OCI-LY7 (cell line): ENCODE data around the gene FCRLB. TPM values are rescaled to one million over a fixed set of nuclear protein-coding genes. Genes with fewer than 3 reads are reported as not detected.
"Not testable (repeated sequence)": the region's sequence is repeated elsewhere in the genome, so short reads cannot be mapped to it uniquely, and the experiment has no call there.

Source experiments
- BruUV-seq: library from RNA; stranded (reverse); fragments of 400-500 nt; replicated peaks from 2 replicates; lab custom pipeline; 2021; lab: Mats Ljungman, UMichigan
- CTCF ChIA-PET: fragments of 300-600 bp; sonication (Branson Sonifier 250); formaldehyde crosslinking; loops from one replicate; lab custom pipeline; 2022; ENCODE audit warnings: antibody characterized with exemption; ENCODE audit not compliant: unreplicated experiment; lab: Charles Lee
- POLR2A ChIA-PET: fragments of 300-600 bp; sonication (Branson Sonifier 250); formaldehyde crosslinking; loops from one replicate; lab custom pipeline; 2022; ENCODE audit warnings: antibody characterized with exemption; lab: Charles Lee
- DNase-seq: peaks from one replicate; pipeline ENCODE4 v3.0.0-alpha.2; 2015; ENCODE audit warnings: low spot score
- H2AFZ ChIP-seq: fragments of 200-600 bp; sonication (generic), shearing (Covaris generic); 2 replicates; pipeline ENCODE4 v1.6.1; 2014; ENCODE audit warnings: mild to moderate bottlenecking, antibody characterized with exemption, low read length, moderate library complexity
- H3K27ac ChIP-seq: fragments of 200-600 bp; sonication (generic); 2 replicates; pipeline ENCODE4 v1.5.1; 2014; ENCODE audit warnings: mixed run types, low read depth, mild to moderate bottlenecking, moderate library complexity, low read length, inconsistent platforms; ENCODE audit not compliant: poor library complexity, severe bottlenecking
- H3K36me3 ChIP-seq: fragments of 200-600 bp; sonication (generic); 2 replicates; pipeline ENCODE4 v1.6.1; 2014; ENCODE audit warnings: mild to moderate bottlenecking, antibody characterized with exemption, low read length, moderate library complexity, mixed read lengths; ENCODE audit not compliant: insufficient read depth
- H3K4me1 ChIP-seq: fragments of 200-600 bp; sonication (generic); 2 replicates; pipeline ENCODE4 v1.5.1; 2014; ENCODE audit warnings: mild to moderate bottlenecking, low read length; ENCODE audit not compliant: insufficient read depth, poor library complexity, severe bottlenecking
- H3K4me2 ChIP-seq: fragments of 200-600 bp; sonication (generic); 2 replicates; pipeline ENCODE4 v1.6.1; 2014; ENCODE audit warnings: mild to moderate bottlenecking, low read length
- H3K4me3 ChIP-seq: fragments of 200-600 bp; sonication (generic); 2 replicates; pipeline ENCODE4 v1.5.1; 2014; ENCODE audit warnings: mild to moderate bottlenecking, low read depth, low read length; ENCODE audit not compliant: poor library complexity, severe bottlenecking
- H3K79me2 ChIP-seq: fragments of 200-600 bp; sonication (generic); 2 replicates; pipeline ENCODE4 v1.6.1; 2016; ENCODE audit warnings: low read depth, mild to moderate bottlenecking, low read length, moderate library complexity, mixed read lengths; ENCODE audit not compliant: insufficient read depth
- H3K9me2 ChIP-seq: fragments of 200-600 bp; sonication (generic); 2 replicates; pipeline ENCODE4 v1.6.1; 2016; ENCODE audit warnings: mild to moderate bottlenecking, low read length, mixed read lengths; ENCODE audit not compliant: insufficient read depth
- H3K9me3 ChIP-seq: fragments of 200-600 bp; sonication (generic); 2 replicates; pipeline ENCODE4 v1.6.1; 2014; ENCODE audit warnings: mild to moderate bottlenecking, mixed run types, low read length, mixed read lengths
- H4K20me1 ChIP-seq: fragments of 200-600 bp; sonication (generic); 2 replicates; pipeline ENCODE4 v1.6.1; 2014; ENCODE audit warnings: mild to moderate bottlenecking, antibody characterized with exemption, low read length, moderate library complexity, mixed read lengths; ENCODE audit not compliant: insufficient read depth
- EZH2phosphoT487 ChIP-seq: fragments of 200-600 bp; sonication (generic); IDR thresholded peaks from 2 replicates; pipeline ENCODE4 v1.6.1; 2018; ENCODE audit warnings: low read depth, borderline replicate concordance, mild to moderate bottlenecking, mixed run types, antibody characterized with exemption, low read length, moderate library complexity, mixed read lengths
- intact Hi-C: fragments of 100-400 bp; cut with micrococcal nuclease; formaldehyde crosslinking; loops from one replicate; pipeline ENCODE4 v1.10.0; 2022; ENCODE audit not compliant: unreplicated experiment
- total RNA-seq, 2 experiments: library from RNA; depleted of rRNA in 1 of 2; stranded (reverse); fragments of >200 nt in 1 of 2; shearing (Covaris generic) in 1 of 2; gene quantifications; 2 replicates each; pipeline ENCODE4 v1.2.3, GENCODE V29; 2014 to 2022
- TF ChIP-seq, protein P1 (sequence below): fragments of 200-600 bp; sonication (generic); conservative IDR thresholded peaks from 2 replicates; pipeline ENCODE4 v1.5.1; 2014; ENCODE audit warnings: mild to moderate bottlenecking, antibody characterized with exemption, low read length, moderate library complexity, mixed read lengths

Gene FCRLB
- total RNA-seq, 2 experiments from 2014 or later = 2.6 to 3.8 TPM

DNA sequence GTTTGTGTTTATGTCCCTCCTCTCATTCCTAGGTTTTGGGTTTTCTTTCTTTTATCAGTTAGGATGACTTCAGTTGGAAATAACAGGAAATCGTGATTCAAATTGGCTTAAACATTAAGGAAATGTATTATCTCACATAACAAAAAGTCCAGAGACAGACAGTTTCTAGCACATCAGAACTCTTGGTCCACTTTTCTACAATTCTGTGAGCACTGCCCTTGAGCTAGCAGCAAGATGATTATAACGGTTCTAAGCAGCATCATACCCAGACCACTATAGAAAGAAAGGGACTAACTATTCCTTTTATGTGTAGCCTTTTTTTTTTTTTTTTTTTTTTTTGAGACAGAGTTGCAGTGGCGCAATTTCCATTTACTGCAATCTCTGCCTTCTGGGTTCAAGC is 39.5 kb upstream of the FCRLB start:
- no TSS peak for BruUV-seq
- intact Hi-C loops = no loop called here
- no peaks in the 10 kb centered on the region for H3K36me3 ChIP-seq
- no peak overlapping the region for H3K4me2 ChIP-seq
- no peaks in the 10 kb centered on the region for H3K9me3 ChIP-seq
- no peaks in the 10 kb centered on the region for H4K20me1 ChIP-seq
- POLR2A ChIA-PET = interaction anchor here (0.6 kb wide), 1 partner anchor 456 kb away, joined by 4 read pairs; the partner anchor contains the start of gene TOMM40L
- H2AFZ ChIP-seq = no peak overlapping the region
- no peaks in the 10 kb centered on the region for H3K79me2 ChIP-seq
- no peaks in the 10 kb centered on the region for H3K9me2 ChIP-seq
- TF ChIP-seq EZH2phosphoT487 = no peak
- TF ChIP-seq, protein P1, sequence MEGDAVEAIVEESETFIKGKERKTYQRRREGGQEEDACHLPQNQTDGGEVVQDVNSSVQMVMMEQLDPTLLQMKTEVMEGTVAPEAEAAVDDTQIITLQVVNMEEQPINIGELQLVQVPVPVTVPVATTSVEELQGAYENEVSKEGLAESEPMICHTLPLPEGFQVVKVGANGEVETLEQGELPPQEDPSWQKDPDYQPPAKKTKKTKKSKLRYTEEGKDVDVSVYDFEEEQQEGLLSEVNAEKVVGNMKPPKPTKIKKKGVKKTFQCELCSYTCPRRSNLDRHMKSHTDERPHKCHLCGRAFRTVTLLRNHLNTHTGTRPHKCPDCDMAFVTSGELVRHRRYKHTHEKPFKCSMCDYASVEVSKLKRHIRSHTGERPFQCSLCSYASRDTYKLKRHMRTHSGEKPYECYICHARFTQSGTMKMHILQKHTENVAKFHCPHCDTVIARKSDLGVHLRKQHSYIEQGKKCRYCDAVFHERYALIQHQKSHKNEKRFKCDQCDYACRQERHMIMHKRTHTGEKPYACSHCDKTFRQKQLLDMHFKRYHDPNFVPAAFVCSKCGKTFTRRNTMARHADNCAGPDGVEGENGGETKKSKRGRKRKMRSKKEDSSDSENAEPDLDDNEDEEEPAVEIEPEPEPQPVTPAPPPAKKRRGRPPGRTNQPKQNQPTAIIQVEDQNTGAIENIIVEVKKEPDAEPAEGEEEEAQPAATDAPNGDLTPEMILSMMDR = no peak
- no peak overlapping the region for H3K4me3 ChIP-seq
- no peak overlapping the region for H3K27ac ChIP-seq
- CTCF ChIA-PET = no interaction called here
- H3K4me1 ChIP-seq = no peaks in the 10 kb centered on the region
- no peak for DNase-seq

DNA sequence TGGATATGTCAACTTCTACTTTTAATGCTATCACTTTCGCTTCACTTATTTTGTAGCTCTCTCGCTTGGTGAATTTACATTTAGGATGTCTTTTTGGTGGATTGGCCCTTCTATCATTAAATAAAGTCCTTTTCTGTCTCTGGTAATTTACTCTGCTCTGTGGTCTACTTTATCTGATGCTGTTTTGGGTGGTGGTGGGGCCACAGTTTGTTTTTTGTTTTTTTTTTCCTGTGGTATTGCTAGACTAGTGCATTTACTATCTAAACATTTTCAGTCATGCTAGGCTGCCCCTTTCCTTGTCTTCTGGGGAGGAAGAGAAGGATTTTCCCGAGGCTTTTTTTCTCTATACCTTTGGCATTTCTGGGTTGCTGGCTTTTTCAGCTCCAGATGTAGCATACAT is 32.4 kb upstream of the FCRLB start:
- intact Hi-C loops = no loop called here
- no peak for DNase-seq
- Histone ChIP-seq H4K20me1 (no peaks in the 10 kb centered on the region), H3K4me3 (no peak overlapping the region), H3K27ac (no peak overlapping the region), H3K4me2 (no peak overlapping the region), H2AFZ (no peak overlapping the region), H3K9me2 (no peaks in the 10 kb centered on the region), H3K36me3 (no peaks in the 10 kb centered on the region), H3K9me3 (no peaks in the 10 kb centered on the region), H3K4me1 (no peaks in the 10 kb centered on the region), H3K79me2 (no peaks in the 10 kb centered on the region)
- CTCF ChIA-PET = no interaction called here
- no peak for TF ChIP-seq EZH2phosphoT487
- TF ChIP-seq, protein P1 = no peak
- POLR2A ChIA-PET = interaction anchor here (0.9 to 2.0 kb wide), 2 partner anchors 16 to 19 kb away, joined by 3 to 4 read pairs; no protein-coding TSS in a partner anchor
- BruUV-seq = no TSS peak

DNA sequence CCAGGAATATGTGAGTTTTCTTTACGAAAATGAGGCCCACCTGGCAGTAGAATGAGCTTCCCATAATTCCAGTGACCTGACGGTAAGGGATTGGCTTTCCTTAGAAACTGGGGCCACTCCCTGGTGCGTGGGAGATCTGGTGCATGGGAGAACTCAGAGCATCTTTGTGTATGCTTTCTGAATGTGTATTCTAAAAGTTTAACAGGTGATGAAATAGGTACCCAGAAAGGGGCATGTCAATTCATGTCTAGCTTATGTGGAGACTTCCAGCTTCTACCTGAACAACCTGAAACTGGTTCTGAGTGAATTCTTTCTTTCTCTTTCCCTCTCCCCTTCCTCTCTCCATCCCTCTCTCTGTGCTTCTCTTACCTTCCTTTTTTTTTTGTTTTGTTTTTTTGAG is 29.5 kb upstream of the FCRLB start:
- POLR2A ChIA-PET = interaction anchor here (0.7 to 1.9 kb wide), 4 partner anchors 13 to 80 kb away, joined by 4 to 6 read pairs (median 4); no protein-coding TSS in a partner anchor

DNA sequence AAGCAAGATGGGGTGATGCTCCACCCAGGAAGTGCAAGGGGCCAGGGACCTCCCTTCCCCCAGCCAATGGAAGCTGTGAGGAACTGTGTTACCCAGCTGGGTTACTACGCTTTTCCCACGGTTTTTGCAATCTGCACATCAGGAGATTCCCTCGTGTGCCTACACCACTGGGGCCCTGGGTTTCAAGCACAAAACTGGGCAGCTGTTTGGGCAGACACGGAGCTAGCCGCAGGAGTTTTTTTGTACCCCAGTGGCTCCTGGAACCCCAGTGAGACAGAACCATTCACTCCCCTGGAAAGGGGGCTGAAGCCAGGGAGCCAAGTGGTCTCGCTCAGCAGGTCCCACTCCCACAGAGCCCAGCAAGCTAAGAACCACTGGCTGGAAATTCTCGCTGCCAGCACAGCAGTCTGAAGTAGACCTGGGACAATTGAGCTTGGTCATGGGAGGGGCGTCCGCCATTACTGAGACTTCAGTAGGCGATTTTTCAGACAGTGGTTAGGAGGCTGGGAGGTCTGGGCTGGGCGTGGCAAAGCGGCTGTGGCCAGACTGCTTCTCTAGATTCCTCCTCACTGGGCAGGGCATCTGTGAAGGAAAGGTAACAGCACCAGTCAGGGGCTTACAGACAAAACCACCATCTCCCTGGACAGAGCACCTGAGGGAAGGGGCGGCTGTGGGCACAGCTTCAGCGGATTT is 28.2 kb upstream of the FCRLB start:
- H3K36me3 ChIP-seq, H3K9me2 ChIP-seq, H3K4me1 ChIP-seq, H4K20me1 ChIP-seq, DNase-seq, H3K27ac ChIP-seq, H3K9me3 ChIP-seq, H3K79me2 ChIP-seq, H3K4me2 ChIP-seq, POLR2A ChIA-PET, H3K4me3 ChIP-seq, BruUV-seq, CTCF ChIA-PET, H2AFZ ChIP-seq, intact Hi-C loops: not testable (repeated sequence)

More for the DNA sequence above, 29.5 kb upstream of the FCRLB start:
- CTCF ChIA-PET = no interaction called here
- Histone ChIP-seq H3K9me2 (no peaks in the 10 kb centered on the region), H3K27ac (no peak overlapping the region), H3K79me2 (no peaks in the 10 kb centered on the region), H3K36me3 (no peaks in the 10 kb centered on the region), H4K20me1 (no peaks in the 10 kb centered on the region), H3K4me3 (no peak overlapping the region), H3K9me3 (no peaks in the 10 kb centered on the region), H3K4me2 (no peak overlapping the region), H3K4me1 (no peaks in the 10 kb centered on the region), H2AFZ (no peak overlapping the region)
- intact Hi-C loops = no loop called here
- BruUV-seq = no TSS peak
- TF ChIP-seq EZH2phosphoT487 = no peak
- TF ChIP-seq, protein P1 = no peak
- no peak for DNase-seq
